GM18907 (cell line): ENCODE results near the gene CDCA3.
"Not testable (repeated sequence)": the region's sequence is repeated elsewhere in the genome, so short reads cannot be mapped to it uniquely, and the experiment has no call there.

Source experiments
- ATAC-seq: cut with Tn5 transposase; IDR thresholded peaks from one replicate; pipeline ENCODE4 v1.9.1; 2021; ENCODE audit warnings: mild to moderate bottlenecking, moderate library complexity; ENCODE audit not compliant: unreplicated experiment

Gene CDCA3

DNA sequence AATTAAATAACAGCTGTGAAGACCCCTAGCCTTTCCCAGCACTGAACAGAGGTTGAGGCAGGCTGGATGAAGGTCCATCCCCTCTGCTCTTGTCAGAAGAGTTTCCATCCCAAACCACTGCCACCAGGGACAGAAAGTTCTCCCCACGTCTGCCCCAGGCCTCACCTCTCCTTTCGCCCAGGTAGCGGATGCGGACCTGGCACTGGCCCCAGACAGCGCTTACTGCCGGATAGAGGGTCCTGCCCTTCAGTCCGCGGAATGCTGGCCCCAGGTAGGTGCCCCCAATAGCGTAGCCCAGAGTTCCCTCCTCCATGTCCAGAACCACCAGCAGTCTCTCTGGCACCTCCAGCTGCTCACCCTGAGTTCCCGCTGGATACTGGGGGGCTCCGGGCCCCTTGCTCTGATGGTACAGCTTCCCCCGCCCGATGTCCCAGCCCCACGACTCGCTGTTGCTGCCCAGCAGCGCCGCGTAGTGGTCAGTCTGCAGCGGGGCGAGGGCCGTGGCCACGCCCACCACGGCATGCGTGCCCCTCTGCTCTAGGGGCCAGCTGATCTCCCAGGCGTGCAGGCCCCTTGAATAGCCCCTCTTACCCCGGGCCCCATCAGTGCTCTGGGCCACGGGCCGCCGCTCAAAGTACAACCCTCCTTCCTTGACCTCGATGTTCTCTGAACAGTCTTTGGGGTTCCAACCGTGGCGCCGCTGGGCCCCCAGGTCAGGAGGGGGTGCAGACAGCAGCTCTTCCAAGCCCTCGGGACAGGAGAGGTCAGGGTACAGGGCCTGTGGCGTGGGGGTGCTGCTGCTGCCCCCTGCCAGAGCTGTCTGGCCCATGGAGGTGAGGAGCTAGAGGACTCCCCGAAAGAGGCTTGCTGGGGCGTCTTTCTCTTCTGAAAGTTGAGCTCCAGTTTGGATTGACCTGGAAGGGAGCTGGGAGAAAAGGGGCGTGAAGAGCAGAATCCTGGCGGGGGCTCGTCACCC, 21.3 kb upstream of the CDCA3 start:
- ATAC-seq: peak; percentile 36

DNA sequence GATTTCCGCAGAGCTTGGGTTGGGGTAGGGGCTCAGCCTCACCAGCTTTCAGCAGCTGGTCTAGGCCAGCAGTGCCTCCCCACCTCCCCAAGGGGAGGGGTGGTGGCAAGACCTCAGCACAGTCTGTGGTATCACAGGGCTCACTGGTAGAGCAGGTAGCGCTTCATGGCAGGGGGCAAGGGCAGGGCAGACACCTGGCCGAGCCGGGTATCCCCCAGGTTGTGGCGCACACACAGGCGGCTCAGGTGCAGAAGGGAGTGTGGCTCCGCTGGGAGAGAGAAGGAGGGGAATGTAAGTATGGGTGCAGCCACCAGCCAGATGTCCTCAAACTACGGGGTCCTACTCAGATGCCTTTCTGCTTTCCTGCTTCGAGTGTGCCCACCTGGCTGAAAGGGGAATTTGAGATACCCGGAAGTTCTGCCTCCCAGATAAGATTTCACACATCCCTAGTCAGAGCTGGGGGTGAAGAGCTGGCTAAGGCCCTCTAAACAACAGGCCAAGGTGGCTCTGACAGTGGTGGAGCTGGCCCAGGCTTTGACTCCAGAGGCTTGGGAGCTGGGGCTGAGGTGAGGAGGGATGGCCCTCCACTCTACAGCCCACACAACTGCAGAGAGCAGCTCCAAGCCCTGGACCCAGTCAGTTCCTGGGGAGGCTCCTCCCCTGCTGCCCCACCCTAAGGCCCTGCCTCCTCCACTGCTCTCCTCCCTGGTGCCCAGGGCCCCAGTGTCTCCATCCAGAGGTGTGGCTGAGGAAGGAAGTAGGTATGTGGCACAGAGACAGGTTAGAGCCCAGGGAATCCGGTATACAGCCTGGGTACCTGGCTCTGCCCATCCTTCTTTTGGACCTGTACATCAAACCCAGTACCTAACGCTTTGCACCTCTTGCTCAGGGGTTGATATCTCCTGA, 20.2 kb upstream of the CDCA3 start:
- no peak for ATAC-seq

DNA sequence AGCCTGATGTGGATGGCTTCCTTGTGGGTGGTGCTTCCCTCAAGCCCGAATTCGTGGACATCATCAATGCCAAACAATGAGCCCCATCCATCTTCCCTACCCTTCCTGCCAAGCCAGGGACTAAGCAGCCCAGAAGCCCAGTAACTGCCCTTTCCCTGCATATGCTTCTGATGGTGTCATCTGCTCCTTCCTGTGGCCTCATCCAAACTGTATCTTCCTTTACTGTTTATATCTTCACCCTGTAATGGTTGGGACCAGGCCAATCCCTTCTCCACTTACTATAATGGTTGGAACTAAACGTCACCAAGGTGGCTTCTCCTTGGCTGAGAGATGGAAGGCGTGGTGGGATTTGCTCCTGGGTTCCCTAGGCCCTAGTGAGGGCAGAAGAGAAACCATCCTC, 19.2 kb upstream of the CDCA3 start:
- not testable (repeated sequence) for ATAC-seq

DNA sequence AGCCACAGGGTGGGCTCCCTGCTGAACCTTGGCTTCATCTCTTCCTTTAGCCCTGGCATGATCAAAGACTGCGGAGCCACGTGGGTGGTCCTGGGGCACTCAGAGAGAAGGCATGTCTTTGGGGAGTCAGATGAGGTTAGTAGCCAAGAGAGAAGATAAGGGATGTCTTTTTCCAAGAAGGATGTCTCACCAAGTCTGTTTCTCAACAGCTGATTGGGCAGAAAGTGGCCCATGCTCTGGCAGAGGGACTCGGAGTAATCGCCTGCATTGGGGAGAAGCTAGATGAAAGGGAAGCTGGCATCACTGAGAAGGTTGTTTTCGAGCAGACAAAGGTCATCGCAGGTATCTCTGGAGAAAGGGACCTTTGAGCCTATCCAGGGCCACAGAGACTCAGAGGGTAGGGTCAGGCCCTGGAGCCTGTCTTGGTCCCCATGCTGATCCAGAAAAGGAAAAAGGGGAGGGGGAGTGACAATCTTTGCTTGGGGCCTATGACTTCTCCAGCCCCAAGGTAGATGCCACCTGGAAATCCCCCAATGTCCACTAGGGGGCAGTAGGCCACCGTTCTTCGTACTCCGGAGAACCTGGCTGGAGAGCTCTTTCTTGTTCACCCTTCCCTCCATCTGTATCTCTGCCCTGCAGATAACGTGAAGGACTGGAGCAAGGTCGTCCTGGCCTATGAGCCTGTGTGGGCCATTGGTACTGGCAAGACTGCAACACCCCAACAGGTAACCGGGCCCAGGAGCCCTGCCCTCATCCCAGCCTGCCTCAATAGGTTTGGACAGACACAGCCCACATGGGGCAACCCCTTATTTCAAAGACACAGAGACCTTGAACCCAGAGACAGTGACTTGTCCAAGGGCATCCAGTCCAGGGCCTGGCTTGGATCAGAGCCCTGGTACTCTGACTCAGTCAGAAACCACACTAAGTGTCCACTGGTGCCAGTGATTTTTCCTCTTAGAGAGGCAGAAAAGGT, 18.2 kb upstream of the CDCA3 start:
- ATAC-seq: no peak

DNA sequence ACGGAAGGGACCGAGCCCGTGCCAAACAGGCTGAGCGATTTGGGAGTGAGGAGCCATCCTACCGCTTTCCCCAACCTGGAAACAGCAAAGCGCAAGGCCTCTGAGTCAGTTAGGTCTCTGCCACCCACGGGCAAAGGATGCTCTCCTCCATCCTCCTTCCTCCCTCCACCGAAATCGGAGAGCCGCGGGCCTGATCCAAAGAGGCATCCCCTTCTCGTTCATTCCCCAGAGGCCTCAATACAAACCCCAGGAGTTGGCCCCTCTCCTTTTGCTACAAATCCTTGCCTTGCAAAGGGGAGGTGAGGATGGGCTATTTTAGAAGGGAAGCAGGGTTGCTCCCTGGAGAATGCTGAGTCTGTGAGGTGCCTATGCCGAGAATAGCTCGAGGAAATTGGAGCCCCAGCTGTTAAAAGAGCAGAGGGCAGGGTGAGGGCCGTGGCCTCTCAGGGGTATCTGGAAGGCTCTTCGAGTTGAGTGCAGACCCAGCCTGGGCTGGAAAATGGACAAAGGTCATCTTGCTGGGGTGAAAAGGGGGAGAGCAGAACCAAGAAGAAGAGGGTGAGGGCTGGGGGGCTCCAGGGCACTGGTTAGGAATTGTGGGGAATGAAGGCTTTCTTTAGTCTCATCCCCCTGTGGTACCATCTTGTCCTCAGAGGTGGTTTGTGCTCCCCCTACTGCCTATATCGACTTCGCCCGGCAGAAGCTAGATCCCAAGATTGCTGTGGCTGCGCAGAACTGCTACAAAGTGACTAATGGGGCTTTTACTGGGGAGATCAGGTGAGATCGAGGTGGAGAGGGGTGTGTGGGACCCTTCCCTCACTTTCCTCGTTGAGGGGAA, 17.3 kb upstream of the CDCA3 start:
- no peak for ATAC-seq

DNA sequence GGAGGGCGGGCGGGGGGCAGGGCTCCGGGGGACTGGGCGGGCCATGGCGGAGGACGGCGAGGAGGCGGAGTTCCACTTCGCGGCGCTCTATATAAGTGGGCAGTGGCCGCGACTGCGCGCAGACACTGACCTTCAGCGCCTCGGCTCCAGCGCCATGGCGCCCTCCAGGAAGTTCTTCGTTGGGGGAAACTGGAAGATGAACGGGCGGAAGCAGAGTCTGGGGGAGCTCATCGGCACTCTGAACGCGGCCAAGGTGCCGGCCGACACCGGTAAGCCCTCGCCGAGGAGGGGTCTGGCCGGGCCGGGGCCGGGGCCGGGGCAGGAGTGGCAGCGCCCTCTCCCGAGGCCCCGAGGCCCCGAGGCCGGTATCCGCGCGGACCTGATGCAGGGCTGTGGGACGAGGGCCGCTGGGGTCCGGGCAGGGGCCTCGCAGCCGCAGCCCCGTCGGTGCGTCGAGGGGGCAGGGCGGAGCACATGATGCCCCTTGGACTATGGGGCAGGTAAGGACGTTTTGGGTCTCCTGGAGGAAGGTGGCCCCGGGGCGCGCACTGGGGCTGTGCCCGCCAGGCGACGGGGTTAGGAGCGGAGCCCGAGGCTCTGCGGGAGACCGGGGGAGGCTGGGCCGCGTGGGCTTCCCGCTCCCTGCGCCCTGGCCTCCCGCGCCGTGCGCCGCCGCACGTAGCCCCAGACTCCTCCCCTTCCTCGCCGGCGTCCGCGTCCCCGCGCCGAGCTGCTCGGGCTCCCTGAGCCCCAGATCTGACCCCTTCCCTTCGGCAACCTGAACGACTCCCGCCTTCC, 16.5 kb upstream of the CDCA3 start, which contains the start of gene TPI1:
Gene TPI1 (plus strand): TSS at position 119 of the 798 bp plus-strand sequence. CDS start 36 bp downstream, at position 155.
- peak; percentile 65 for ATAC-seq

DNA sequence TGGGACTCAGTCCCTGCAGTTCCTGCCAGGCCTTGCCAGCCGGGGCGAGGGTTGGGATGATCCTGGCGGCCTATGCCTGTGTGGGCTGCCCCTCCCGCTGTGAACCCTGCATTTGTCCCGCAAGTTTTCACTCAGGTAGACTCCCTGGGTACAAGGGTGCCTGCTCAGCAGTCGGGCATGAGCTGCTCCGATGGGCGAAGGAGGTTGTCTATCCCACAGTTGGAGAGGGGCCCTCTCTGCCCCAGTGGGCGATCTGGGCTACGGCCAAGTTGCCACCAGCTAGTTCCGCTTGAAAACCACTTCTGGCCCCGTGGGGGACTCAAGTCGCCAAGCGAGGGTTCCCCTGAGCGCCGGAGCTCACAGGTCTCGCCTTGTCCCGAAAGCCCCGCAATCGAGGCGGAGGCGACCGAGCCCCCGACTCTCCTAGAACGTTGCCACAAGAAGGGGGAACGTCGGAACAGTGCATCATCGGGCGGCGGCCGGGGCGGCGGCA, 15.9 kb upstream of the CDCA3 start:
- ATAC-seq: peak; percentile 24

DNA sequence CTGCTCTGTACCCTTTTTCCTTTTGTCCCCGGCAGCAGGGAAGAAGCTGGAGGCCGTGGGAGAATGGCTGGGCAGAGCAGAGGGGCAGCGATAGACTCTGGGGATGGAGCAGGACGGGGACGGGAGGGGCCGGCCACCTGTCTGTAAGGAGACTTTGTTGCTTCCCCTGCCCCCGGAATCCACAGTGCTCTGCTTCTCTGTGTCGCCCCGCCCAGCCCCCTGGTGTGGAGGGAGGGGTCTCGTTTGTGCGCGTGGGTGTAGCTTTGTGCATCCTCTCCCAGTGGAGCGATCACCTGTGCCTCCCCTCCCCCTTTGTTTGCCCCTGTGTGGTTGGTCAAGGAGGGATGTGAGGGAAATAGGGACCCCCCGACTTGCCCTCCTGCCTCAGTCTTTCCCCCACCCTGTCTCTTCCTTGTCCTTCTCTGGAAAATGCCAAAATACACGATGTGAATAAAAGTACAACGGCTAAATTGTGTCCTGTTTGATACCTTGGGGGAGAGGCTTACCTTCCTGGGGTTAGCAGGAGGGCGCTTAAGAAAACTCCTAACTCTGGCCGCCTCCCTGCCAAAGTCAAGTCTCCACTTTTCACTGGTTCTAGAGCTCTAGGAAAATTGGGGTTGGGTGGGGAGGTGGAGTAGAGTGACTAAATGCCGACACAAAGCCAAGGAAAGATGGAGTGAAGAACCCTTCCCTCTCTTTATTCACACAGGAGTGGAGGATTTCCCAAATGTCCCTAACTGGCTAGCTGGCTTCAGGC, 15.3 kb upstream of the CDCA3 start:
- no peak for ATAC-seq

DNA sequence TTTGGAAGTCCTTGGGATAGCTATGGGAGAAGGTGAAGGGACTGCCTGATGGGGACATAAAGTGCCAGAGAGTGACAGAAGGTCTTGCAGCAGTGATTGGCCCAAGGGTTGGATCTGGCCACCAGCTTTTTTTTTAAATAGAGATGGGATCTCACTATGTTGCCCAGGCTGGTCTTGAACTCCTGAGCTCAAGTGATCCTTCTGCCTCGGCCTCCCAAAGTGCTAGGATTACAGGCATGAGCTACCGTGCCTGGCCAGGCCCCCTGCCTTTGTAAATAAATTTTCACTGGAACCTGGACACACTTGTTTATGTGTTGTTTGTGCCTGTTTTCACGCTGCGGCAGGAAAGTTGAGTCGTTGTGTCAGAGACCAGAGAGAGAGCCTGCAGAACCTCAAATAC, 14.2 kb upstream of the CDCA3 start:
- ATAC-seq: not testable (repeated sequence)

DNA sequence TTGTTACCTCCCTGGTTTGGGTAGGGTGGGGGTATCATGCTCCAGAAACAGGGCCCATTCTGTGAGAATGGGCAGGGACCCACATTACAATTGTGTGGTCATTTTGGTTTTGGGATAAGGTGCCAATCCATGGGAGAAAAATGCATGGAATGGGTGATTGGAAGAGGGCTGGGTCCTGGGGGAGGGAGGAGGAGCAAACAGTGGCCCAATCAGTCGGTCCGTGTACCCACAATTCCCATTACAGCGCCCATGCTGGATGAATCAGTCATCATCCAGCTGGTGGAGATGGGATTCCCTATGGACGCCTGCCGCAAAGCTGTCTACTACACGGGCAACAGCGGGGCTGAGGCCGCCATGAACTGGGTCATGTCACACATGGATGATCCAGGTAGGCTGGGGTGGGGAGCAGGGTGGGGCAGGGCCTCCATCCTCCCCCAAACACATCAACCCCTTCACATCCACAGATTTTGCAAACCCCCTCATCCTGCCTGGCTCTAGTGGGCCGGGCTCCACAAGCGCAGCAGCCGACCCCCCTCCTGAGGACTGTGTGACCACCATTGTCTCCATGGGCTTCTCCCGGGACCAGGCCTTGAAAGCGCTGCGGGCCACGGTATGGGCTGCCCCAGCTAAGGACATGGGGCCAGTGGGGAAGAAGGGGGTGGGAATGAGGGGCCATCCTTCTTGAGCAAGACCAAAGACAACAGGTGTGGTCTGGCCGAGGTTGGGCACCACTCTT, 12.7 kb upstream of the CDCA3 start:
- ATAC-seq: no peak

DNA sequence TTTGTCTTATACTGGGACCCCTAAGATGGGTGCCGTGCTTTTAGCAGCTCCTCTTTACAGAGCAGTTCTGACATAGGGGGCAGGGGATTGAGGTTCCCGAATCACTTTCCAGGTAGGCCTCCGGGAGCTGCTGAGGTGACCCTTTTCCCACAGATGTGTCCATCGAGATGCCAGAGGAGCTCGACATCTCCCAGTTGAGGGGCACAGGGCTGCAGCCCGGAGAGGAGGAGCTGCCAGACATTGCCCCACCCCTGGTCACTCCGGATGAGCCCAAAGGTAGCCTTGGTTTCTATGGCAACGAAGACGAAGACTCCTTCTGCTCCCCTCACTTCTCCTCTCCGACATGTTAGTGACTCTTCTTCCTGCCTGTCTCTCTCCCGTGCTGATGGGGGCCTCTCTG, 11.9 kb upstream of the CDCA3 start:
- ATAC-seq: no peak

DNA sequence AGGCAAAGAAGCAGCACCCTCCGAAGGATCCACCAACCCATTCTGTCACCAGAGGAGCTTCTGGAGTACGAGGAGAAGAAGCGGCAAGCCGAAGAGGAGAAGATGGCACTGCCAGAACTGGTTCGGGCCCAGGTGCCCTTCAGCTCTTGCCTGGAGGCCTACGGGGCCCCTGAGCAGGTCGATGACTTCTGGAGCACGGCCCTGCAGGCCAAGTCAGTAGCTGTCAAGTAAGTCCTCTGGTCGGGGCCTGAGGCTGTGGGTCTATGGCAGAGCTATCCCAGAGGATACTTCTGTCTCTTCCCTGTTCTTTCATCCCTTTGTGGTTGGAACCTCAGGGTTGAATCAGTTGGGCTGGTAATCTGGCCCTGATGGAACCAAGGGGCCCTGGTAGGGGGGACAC, 10.3 kb upstream of the CDCA3 start:
- ATAC-seq: no peak

DNA sequence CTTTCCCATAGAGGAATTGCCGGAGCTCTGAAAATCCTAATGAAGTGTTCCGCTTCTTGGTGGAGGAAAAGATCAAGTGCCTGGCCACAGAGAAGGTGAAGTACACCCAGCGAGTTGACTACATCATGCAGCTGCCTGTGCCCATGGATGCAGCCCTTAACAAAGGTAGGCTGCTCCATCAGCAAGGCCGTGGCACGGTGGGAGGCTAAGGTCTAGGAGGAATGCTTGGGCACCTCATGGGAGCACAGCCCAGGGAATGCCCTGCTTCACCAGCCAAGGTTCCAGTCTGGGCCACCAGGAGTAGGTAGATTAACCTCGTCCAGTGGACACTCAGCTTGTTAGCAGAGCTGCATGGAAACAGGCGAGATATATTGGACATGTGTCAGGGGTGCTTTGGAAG, 9.9 kb upstream of the CDCA3 start:
- no peak for ATAC-seq

DNA sequence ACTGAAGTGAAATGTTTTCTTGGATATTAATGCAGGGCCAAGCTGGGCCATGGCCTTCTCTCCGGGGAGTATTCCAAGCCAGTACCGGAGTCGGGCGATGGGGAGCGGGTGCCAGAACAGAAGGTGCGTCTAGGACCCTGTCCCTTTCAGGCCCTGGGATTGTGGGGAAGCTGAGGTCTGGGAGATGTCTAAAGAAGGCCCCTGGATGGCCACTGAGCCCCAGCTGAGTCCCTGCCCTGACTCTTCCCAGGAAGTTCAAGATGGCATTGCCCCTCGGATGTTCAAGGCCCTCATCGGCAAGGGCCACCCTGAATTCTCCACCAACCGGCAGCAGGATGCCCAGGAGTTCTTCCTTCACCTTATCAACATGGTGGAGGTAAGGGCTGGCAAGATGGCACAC, 9.0 kb upstream of the CDCA3 start:
- ATAC-seq: no peak

DNA sequence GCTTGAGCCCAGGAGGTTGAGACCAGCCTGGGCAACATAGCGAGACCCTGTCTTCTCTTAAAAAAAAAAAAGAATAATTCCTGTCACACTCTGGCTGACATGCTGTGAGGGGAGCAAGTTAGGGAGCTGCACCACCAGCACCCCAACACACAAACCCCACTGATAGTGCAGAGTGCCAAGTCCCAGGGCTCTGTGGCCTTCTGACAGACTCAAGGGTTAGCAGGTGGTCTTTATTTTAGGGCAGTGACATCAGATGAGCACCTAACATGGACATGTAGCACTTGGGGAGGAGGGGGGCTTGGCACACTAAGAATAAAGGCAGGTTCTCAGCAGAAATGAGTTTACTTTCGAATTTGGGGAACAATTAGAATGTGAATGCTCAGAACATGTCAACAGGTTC, 7.7 kb upstream of the CDCA3 start:
- no peak for ATAC-seq

DNA sequence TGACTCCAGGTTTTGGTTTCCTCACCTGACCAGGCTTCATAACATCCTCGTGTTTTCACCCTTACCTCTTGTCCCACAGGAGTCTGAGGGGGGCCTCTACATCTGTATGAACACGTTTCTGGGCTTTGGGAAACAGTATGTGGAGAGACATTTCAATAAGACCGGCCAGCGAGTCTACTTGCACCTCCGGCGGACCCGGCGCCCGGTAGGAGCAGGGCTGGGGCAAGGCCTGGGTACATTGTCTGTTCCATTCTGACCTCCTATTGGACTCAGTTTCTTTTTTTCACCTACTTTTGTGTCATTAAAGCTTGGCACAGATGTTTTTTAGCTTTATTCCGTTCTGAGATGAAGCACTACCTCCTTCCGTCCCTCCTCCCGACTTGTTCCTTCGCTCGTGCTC, 4.2 kb upstream of the CDCA3 start:
- no peak for ATAC-seq

DNA sequence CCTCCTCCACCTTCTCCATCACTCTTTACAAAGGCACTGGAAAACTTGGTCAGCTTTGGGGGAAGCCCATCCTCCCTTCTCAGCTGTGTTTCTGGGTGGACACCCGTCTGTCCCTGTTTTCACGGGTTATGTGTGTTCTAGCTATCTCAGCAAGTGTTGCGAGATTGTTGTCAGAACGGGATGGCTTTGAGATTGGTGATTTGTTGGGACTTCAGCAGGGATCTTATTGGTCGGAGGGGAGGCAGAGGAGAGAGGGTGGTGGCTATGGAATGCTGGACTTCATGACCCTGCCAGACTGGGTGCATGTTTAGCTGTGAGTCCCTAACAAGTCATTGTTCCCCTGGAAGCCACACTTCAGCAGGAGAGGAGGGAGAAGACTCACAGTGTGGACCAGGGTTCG, 3.0 kb upstream of the CDCA3 start:
- ATAC-seq: no peak
